H9 (cell line): Measurements from ENCODE around the gene BCHE. TPM values are rescaled to one million over a fixed set of nuclear protein-coding genes. Genes with fewer than 3 reads are reported as not detected.

Experiments
- DNase-seq: peaks from one replicate; pipeline ENCODE4 v3.0.0-alpha.2; 2017
- H2AFZ ChIP-seq: one replicate; pipeline ENCODE4 v1.6.1; 2013; ENCODE audit warnings: mild to moderate bottlenecking, low read length, control low read depth, moderate library complexity
- H2AK5ac ChIP-seq: 2 replicates; pipeline ENCODE4 v1.6.1; 2013; ENCODE audit warnings: low read length, control low read depth, mixed read lengths; ENCODE audit not compliant: insufficient read length
- H2BK120ac ChIP-seq: one replicate; pipeline ENCODE4 v1.6.1; 2013; ENCODE audit warnings: low read depth, mild to moderate bottlenecking, low read length, control low read depth, inconsistent platforms; ENCODE audit not compliant: poor library complexity, severe bottlenecking
- H2BK12ac ChIP-seq: 2 replicates; pipeline ENCODE4 v1.6.1; 2013; ENCODE audit warnings: low read length, control low read depth, mixed read lengths, low read depth; ENCODE audit not compliant: insufficient read length
- H2BK15ac ChIP-seq: 2 replicates; pipeline ENCODE4 v1.6.1; 2013; ENCODE audit warnings: low read depth, low read length, control low read depth
- H2BK20ac ChIP-seq: one replicate; pipeline ENCODE4 v1.6.1; 2013; ENCODE audit warnings: low read depth, mild to moderate bottlenecking, low read length, control low read depth, inconsistent platforms; ENCODE audit not compliant: poor library complexity, severe bottlenecking
- H2BK5ac ChIP-seq: 2 replicates; pipeline ENCODE4 v1.6.1; 2013; ENCODE audit warnings: low read length, control low read depth, mixed read lengths; ENCODE audit not compliant: insufficient read length
- H3K14ac ChIP-seq: 2 replicates; pipeline ENCODE4 v1.6.1; 2013; ENCODE audit warnings: low read length, control low read depth; ENCODE audit not compliant: insufficient read depth
- H3K18ac ChIP-seq: 2 replicates; pipeline ENCODE4 v1.6.1; 2013; ENCODE audit warnings: low read depth, mild to moderate bottlenecking, mixed read lengths, low read length, control low read depth; ENCODE audit not compliant: insufficient read length
- H3K23ac ChIP-seq: 2 replicates; pipeline ENCODE4 v1.6.1; 2013; ENCODE audit warnings: low read length, control low read depth, mixed read lengths, low read depth; ENCODE audit not compliant: insufficient read length
- H3K23me2 ChIP-seq: 2 replicates; pipeline ENCODE4 v1.6.1; 2013; ENCODE audit warnings: low read depth, mild to moderate bottlenecking, mixed read lengths, low read length, control low read depth; ENCODE audit not compliant: insufficient read length, poor library complexity, severe bottlenecking
- H3K27ac ChIP-seq: 2 replicates; pipeline ENCODE4 v1.5.1; 2013; ENCODE audit warnings: low read length, control low read depth, mixed read lengths, low read depth; ENCODE audit not compliant: insufficient read length
- H3K27me3 ChIP-seq: 2 replicates; pipeline ENCODE4 v1.6.1; 2013; ENCODE audit warnings: low read length, control low read depth, inconsistent platforms; ENCODE audit not compliant: insufficient read depth
- H3K4ac ChIP-seq: 2 replicates; pipeline ENCODE4 v1.6.1; 2013; ENCODE audit warnings: low read depth, mild to moderate bottlenecking, control low read depth, inconsistent platforms, low read length, moderate library complexity
- H3K4me1 ChIP-seq: 2 replicates; pipeline ENCODE4 v1.6.1; 2013; ENCODE audit warnings: low read length, control low read depth, inconsistent platforms; ENCODE audit not compliant: insufficient read depth
- H3K4me2 ChIP-seq: 2 replicates; pipeline ENCODE4 v1.6.1; 2013; ENCODE audit warnings: low read length, control low read depth, mixed read lengths; ENCODE audit not compliant: insufficient read length, insufficient read depth
- H3K56ac ChIP-seq: 2 replicates; pipeline ENCODE4 v1.6.1; 2013; ENCODE audit warnings: low read depth, mild to moderate bottlenecking, mixed read lengths, low read length, control low read depth; ENCODE audit not compliant: insufficient read length
- H3K79me1 ChIP-seq: 2 replicates; pipeline ENCODE4 v1.6.1; 2013; ENCODE audit warnings: low read depth, mild to moderate bottlenecking, moderate library complexity, low read length, control low read depth, inconsistent platforms; ENCODE audit not compliant: insufficient read depth, poor library complexity, severe bottlenecking
- H3K79me2 ChIP-seq: 2 replicates; pipeline ENCODE4 v1.6.1; 2013; ENCODE audit warnings: low read length, control low read depth, inconsistent platforms; ENCODE audit not compliant: insufficient read depth
- H3K9ac ChIP-seq: 2 replicates; pipeline ENCODE4 v1.6.1; 2013; ENCODE audit warnings: low read length, control low read depth, mixed read lengths; ENCODE audit not compliant: insufficient read length; ENCODE audit errors: extremely low read depth
- H3K9me3 ChIP-seq: one replicate; pipeline ENCODE4 v1.6.1; 2013; ENCODE audit warnings: low read depth, low read length, inconsistent platforms; ENCODE audit not compliant: control insufficient read depth
- H3T11ph ChIP-seq: one replicate; pipeline ENCODE4 v1.6.1; 2013; ENCODE audit warnings: mild to moderate bottlenecking, low read length, control low read depth, inconsistent platforms
- H4K20me1 ChIP-seq: one replicate; pipeline ENCODE4 v1.6.1; 2013; ENCODE audit not compliant: control insufficient read depth, insufficient read length, insufficient read depth
- H4K5ac ChIP-seq: 2 replicates; pipeline ENCODE4 v1.6.1; 2013; ENCODE audit warnings: low read depth, mild to moderate bottlenecking, mixed read lengths, low read length, control low read depth; ENCODE audit not compliant: insufficient read length
- H4K8ac ChIP-seq: replicated peaks from 2 replicates; pipeline ENCODE4 v1.6.1; 2013; ENCODE audit warnings: low read length, control low read depth, mixed read lengths, low read depth; ENCODE audit not compliant: insufficient read length
- H4K91ac ChIP-seq: 2 replicates; pipeline ENCODE4 v1.6.1; 2013; ENCODE audit warnings: low read depth, mild to moderate bottlenecking, moderate library complexity, mixed read lengths, low read length, control low read depth; ENCODE audit not compliant: insufficient read length
- H3K27ac Mint-ChIP-seq, 3 experiments: 2 replicates in 2 of 3; 3 replicates in 1 of 3; pipeline ENCODE4 v1.8.0; 2020 to 2021; ENCODE audit warnings: mixed read lengths in 3 of 3, mild to moderate bottlenecking in 1 of 3, moderate library complexity in 1 of 3
- H3K27me3 Mint-ChIP-seq: 2 replicates; pipeline ENCODE4 v1.8.0; 2021; ENCODE audit warnings: low read depth, mild to moderate bottlenecking, moderate library complexity, mixed read lengths
- H3K36me3 Mint-ChIP-seq, 3 experiments: 2 replicates in 2 of 3; 3 replicates in 1 of 3; pipeline ENCODE4 v1.8.0; 2020 to 2021; ENCODE audit warnings: low read depth in 3 of 3, mixed read lengths in 3 of 3; ENCODE audit not compliant: insufficient read depth in 1 of 3
- H3K4me1 Mint-ChIP-seq, 2 experiments: 2 replicates each; pipeline ENCODE4 v1.8.0; 2020; ENCODE audit warnings: mixed read lengths in 2 of 2
- H3K4me3 Mint-ChIP-seq, 2 experiments: 2 replicates in 1 of 2; 3 replicates in 1 of 2; pipeline ENCODE4 v1.8.0; 2020 to 2021; ENCODE audit warnings: mild to moderate bottlenecking in 2 of 2, mixed read lengths in 2 of 2, moderate library complexity in 1 of 2
- H3K9me3 Mint-ChIP-seq, 2 experiments: 2 replicates in 1 of 2; 3 replicates in 1 of 2; pipeline ENCODE4 v1.8.0; 2020; ENCODE audit warnings: mild to moderate bottlenecking in 2 of 2, mixed read lengths in 2 of 2, moderate library complexity in 1 of 2
- WGBS: extraction: QIAGEN DNeasy Blood & Tissue Kit; methylation state at CpG from one replicate; pipeline ENCODE4 v1.1.7; 2013; ENCODE audit warnings: missing lambda C conversion rate, low lambda C conversion rate, mixed read lengths; ENCODE audit not compliant: insufficient read length; ENCODE audit errors: extremely low coverage; 5-methylcytosine and 5-hydroxymethylcytosine counted together
- total RNA-seq: library from RNA; stranded (reverse); gene quantifications from 2 replicates; pipeline ENCODE4 v1.2.1, GENCODE V29; 2021
- TF ChIP-seq, protein P1 (sequence below): fragments of 200-600 bp; sonication (generic); conservative IDR thresholded peaks from 3 replicates; pipeline ENCODE4 v1.8.0; 2021; ENCODE audit warnings: antibody characterized with exemption, mild to moderate bottlenecking

The BCHE gene
- total RNA-seq, 1 experiment from 2014 or later, result 1.4 TPM

- TF ChIP-seq, protein P1, sequence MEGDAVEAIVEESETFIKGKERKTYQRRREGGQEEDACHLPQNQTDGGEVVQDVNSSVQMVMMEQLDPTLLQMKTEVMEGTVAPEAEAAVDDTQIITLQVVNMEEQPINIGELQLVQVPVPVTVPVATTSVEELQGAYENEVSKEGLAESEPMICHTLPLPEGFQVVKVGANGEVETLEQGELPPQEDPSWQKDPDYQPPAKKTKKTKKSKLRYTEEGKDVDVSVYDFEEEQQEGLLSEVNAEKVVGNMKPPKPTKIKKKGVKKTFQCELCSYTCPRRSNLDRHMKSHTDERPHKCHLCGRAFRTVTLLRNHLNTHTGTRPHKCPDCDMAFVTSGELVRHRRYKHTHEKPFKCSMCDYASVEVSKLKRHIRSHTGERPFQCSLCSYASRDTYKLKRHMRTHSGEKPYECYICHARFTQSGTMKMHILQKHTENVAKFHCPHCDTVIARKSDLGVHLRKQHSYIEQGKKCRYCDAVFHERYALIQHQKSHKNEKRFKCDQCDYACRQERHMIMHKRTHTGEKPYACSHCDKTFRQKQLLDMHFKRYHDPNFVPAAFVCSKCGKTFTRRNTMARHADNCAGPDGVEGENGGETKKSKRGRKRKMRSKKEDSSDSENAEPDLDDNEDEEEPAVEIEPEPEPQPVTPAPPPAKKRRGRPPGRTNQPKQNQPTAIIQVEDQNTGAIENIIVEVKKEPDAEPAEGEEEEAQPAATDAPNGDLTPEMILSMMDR, result no peak
- H3K79me2 ChIP-seq, result no peaks in the 10 kb centered on the region
- H3K4me1 Mint-ChIP-seq, result 0 out of 4 replicates have a peak, but pooled peaks cover 0 to 6% of the 10 kb centered on the region in 2 experiments
- no peaks in the 10 kb centered on the region for H3K4me1 ChIP-seq
- H2BK12ac ChIP-seq, result no peak overlapping the region
- no peak overlapping the region for H2BK120ac ChIP-seq
- no peak overlapping the region for H3K4ac ChIP-seq
- no peak overlapping the region for H3K23ac ChIP-seq
- no peak overlapping the region for H3K9ac ChIP-seq
- H2BK5ac ChIP-seq, result no peak overlapping the region
- H3K23me2 ChIP-seq, result no peaks in the 10 kb centered on the region
- H3K9me3 Mint-ChIP-seq, result peaks cover 0 to 2% of the 10 kb centered on the region in 2 experiments; a peak in 2 of 5 replicates
- H3T11ph ChIP-seq, result no peak overlapping the region
- H4K8ac ChIP-seq, result no peak overlapping the region
- no peak for DNase-seq
- no peak overlapping the region for H3K27ac ChIP-seq
- no peak overlapping the region for H3K56ac ChIP-seq
- no peak overlapping the region for H4K91ac ChIP-seq
- no peak overlapping the region for H2BK15ac ChIP-seq
- no peak overlapping the region for H3K18ac ChIP-seq
- no CpG with 5 or more reads among the region's 2 CpGs for WGBS
- H4K5ac ChIP-seq, result no peak overlapping the region
- no peaks in the 10 kb centered on the region for H3K27me3 ChIP-seq
- no peaks in the 10 kb centered on the region for H3K9me3 ChIP-seq
- H3K36me3 Mint-ChIP-seq, result no peaks in the 10 kb centered on the region
- no peak overlapping the region for H3K14ac ChIP-seq
- no peak overlapping the region for H2AK5ac ChIP-seq
- H3K4me2 ChIP-seq, result no peak overlapping the region
- no peak overlapping the region for H2BK20ac ChIP-seq
- H3K79me1 ChIP-seq, result no peaks in the 10 kb centered on the region
- H3K27me3 Mint-ChIP-seq, result no peaks in the 10 kb centered on the region
- H4K20me1 ChIP-seq, result no peaks in the 10 kb centered on the region
- no peak overlapping the region for H3K27ac Mint-ChIP-seq
- H2AFZ ChIP-seq, result no peak overlapping the region
- no peak overlapping the region for H3K4me3 Mint-ChIP-seq
Observed at GRCh38 chr3:165748094-165748493, 89.1 kb downstream of the BCHE start.
